A549 (cell line): ENCODE results near the gene SPA17. TPM values are rescaled to one million over a fixed set of nuclear protein-coding genes. Genes with fewer than 3 reads are reported as not detected.

ENCODE experiments used
- ATAC-seq, 2 experiments: fragments of 200-7000 bp in 1 of 2; fragments of >200 bp in 1 of 2; cut with Nextera tagmentation in 1 of 2; cut with Tn5 transposase in 1 of 2; 3 replicates each; pipeline versions ENCODE4 v1.8.0 to v1.9.1; 2018 to 2020; ENCODE audit warnings: mild to moderate bottlenecking in 1 of 2, moderate library complexity in 1 of 2
- CTCF ChIA-PET: fragments of 300-600 bp; sonication (Branson Sonifier 250); formaldehyde crosslinking; extraction: SDS; loops from one replicate; lab custom pipeline; 2021; ENCODE audit warnings: antibody characterized with exemption, inconsistent platforms; lab: Yijun Ruan, JAX
- POLR2A ChIA-PET: fragments of 350-600 bp; formaldehyde crosslinking; extraction: SDS; loops from one replicate; lab custom pipeline; 2021; ENCODE audit warnings: antibody characterized with exemption, inconsistent platforms; lab: Yijun Ruan, JAX
- DNase-seq, 2 experiments: peaks; one replicate each; pipeline versions ENCODE4 v3.0.0 to v3.0.0-alpha.2; 2011 to 2016; ENCODE audit warnings: low read depth in 1 of 2, low spot score in 1 of 2
- FAIRE-seq: peaks from 2 replicates; lab custom pipeline; 2011; peaks lifted over from hg19 to GRCh38; lab: Jason Lieb, UNC
- H3K27ac ChIP-seq, 2 experiments: fragments of >200 bp; sonication (Bioruptor Twin); formaldehyde crosslinking; 3 replicates each; pipeline ENCODE4 v1.5.1; 2016 to 2017
- H3K4me1 ChIP-seq: fragments of >200 bp; sonication (Bioruptor Twin); formaldehyde crosslinking; 3 replicates; pipeline ENCODE4 v1.6.1; 2016
- H3K4me2 ChIP-seq: fragments of >200 bp; sonication (Bioruptor Twin); formaldehyde crosslinking; 3 replicates; pipeline ENCODE4 v1.6.1; 2016
- H3K4me3 ChIP-seq: fragments of >200 bp; sonication (Bioruptor Twin); formaldehyde crosslinking; 3 replicates; pipeline ENCODE4 v1.5.1; 2016
- H3K9me3 ChIP-seq: fragments of >200 bp; sonication (Bioruptor Twin); formaldehyde crosslinking; 3 replicates; pipeline ENCODE4 v1.6.1; 2016
- BHLHE40 ChIP-seq: IDR thresholded peaks from 2 replicates; pipeline ENCODE4 v1.6.1; 2012; ENCODE audit warnings: low read depth, low read length, inconsistent platforms
- CBX2 ChIP-seq: fragments of 200-600 bp; sonication (generic); IDR thresholded peaks from 2 replicates; pipeline ENCODE4 v1.6.1; 2016; ENCODE audit warnings: low read depth, mild to moderate bottlenecking, borderline replicate concordance
- CBX8 ChIP-seq: fragments of 200-600 bp; sonication (generic); IDR thresholded peaks from 2 replicates; pipeline ENCODE4 v1.6.1; 2016
- CHD2 ChIP-seq: fragments of 150-350 bp; IDR thresholded peaks from 2 replicates; pipeline ENCODE4 v1.6.1; 2014; ENCODE audit warnings: low read length; ENCODE audit not compliant: partially characterized antibody
- EHF ChIP-seq: fragments of 250-450 bp; sonication (Bioruptor Pico); IDR thresholded peaks from 2 replicates; pipeline ENCODE4 v1.5.0; 2020; ENCODE audit warnings: mild to moderate bottlenecking
- EHMT2 ChIP-seq: fragments of 200-600 bp; sonication (generic); IDR thresholded peaks from 2 replicates; pipeline ENCODE4 v1.6.1; 2016; ENCODE audit warnings: antibody characterized with exemption, low read depth, mild to moderate bottlenecking, moderate library complexity
- ESRRA ChIP-seq: fragments of 150-350 bp; IDR thresholded peaks from 2 replicates; pipeline ENCODE4 v1.6.1; 2014; ENCODE audit warnings: mild to moderate bottlenecking, low read length, borderline replicate concordance
- FOSL2 ChIP-seq, 2 experiments: fragments of 450-650 bp in 1 of 2; fragments of >200 bp in 1 of 2; sonication (Bioruptor Twin) in 1 of 2; formaldehyde crosslinking; IDR thresholded peaks; 2 replicates each; pipeline versions ENCODE4 v1.5.0 to v1.6.1; 2016 to 2020; ENCODE audit warnings: mild to moderate bottlenecking in 1 of 2, moderate library complexity in 1 of 2
- HDAC2 ChIP-seq: fragments of 200-600 bp; sonication (generic); IDR thresholded peaks from 2 replicates; pipeline ENCODE4 v1.6.1; 2016
- HOXB13 ChIP-seq: fragments of 250-450 bp; sonication (Bioruptor Pico); IDR thresholded peaks from 2 replicates; pipeline ENCODE4 v1.5.0; 2020; ENCODE audit warnings: low read depth, mild to moderate bottlenecking, moderate library complexity
- NPAS2 ChIP-seq: fragments of 250-450 bp; sonication (Bioruptor Pico); IDR thresholded peaks from 2 replicates; pipeline ENCODE4 v1.8.0; 2022; ENCODE audit warnings: mild to moderate bottlenecking, moderate library complexity, borderline replicate concordance
- PHF8 ChIP-seq: fragments of 200-600 bp; sonication (generic); IDR thresholded peaks from 2 replicates; pipeline ENCODE4 v1.6.1; 2016; ENCODE audit warnings: low read depth, mild to moderate bottlenecking, antibody characterized with exemption, moderate library complexity, borderline replicate concordance
- POLR2A ChIP-seq: IDR thresholded peaks from 2 replicates; pipeline ENCODE4 v1.6.1; 2012; ENCODE audit warnings: mild to moderate bottlenecking, low read length
- POLR2AphosphoS2 ChIP-seq: conservative IDR thresholded peaks from 2 replicates; pipeline ENCODE4 v1.6.1; 2012; ENCODE audit warnings: low read length, improper control_type of control experiment, inconsistent platforms
- RAD21 ChIP-seq, 2 experiments: fragments of >200 bp in 1 of 2; sonication (Bioruptor Twin) in 1 of 2; formaldehyde crosslinking in 1 of 2; IDR thresholded peaks in 1 of 2; conservative IDR thresholded peaks in 1 of 2; 2 replicates in 1 of 2; 3 replicates in 1 of 2; pipeline ENCODE4 v1.6.1; 2012 to 2018; ENCODE audit warnings: inconsistent platforms in 1 of 2
- SMC3 ChIP-seq: fragments of >200 bp; sonication (Bioruptor Twin); formaldehyde crosslinking; IDR thresholded peaks from 3 replicates; pipeline ENCODE4 v1.6.1; 2018; ENCODE audit warnings: inconsistent platforms
- TP53 ChIP-seq: fragments of 250-450 bp; sonication (Bioruptor Pico); IDR thresholded peaks from 2 replicates; pipeline ENCODE4 v1.5.0; 2021; ENCODE audit warnings: mild to moderate bottlenecking, moderate library complexity
- ZC3H11A ChIP-seq: fragments of 450-650 bp; IDR thresholded peaks from 2 replicates; pipeline ENCODE4 v1.6.1; 2014; ENCODE audit warnings: antibody characterized with exemption, mild to moderate bottlenecking
- ZFP36 ChIP-seq: fragments of 450-650 bp; IDR thresholded peaks from 2 replicates; pipeline ENCODE4 v1.6.1; 2014; ENCODE audit warnings: borderline replicate concordance; ENCODE audit not compliant: partially characterized antibody
- whole genome bisulfite sequencing: methylation state at CpG from one replicate; pipeline ENCODE4 v1.1.6; 2017; ENCODE audit errors: missing lambda C conversion rate; 5-methylcytosine and 5-hydroxymethylcytosine counted together
- polyA plus RNA-seq, 4 experiments: library from polyadenylated mRNA; depleted of rRNA in 3 of 4; stranded (reverse); fragments of >200 nt; fragmentation: RNase III in 1 of 4; extraction: RNeasy Plus Mini Kit Qiagen cat#74134 plus additional on column Dnase treatment in 1 of 4; gene quantifications; 2 replicates in 3 of 4; 3 replicates in 1 of 4; pipeline ENCODE4 v1.2.3, GENCODE V29; 2011 to 2017
- TF ChIP-seq, protein P1 (sequence below): fragments of 450-650 bp; IDR thresholded peaks from 2 replicates; pipeline ENCODE4 v1.6.1; 2014; ENCODE audit warnings: antibody characterized with exemption
- TF ChIP-seq, protein P2 (sequence below): IDR thresholded peaks from 2 replicates; pipeline ENCODE4 v1.6.1; 2012
- TF ChIP-seq, protein P3 (sequence below): fragments of >200 bp; sonication (Bioruptor Twin); formaldehyde crosslinking; IDR thresholded peaks from 3 replicates; pipeline ENCODE4 v1.6.1; 2016
- TF ChIP-seq, protein P4 (sequence below): fragments of >200 bp; sonication (Bioruptor Twin); formaldehyde crosslinking; IDR thresholded peaks from 3 replicates; pipeline ENCODE4 v1.5.1; 2016

SPA17 gene
- polyA plus RNA-seq, 2 of the 4 experiments (the other 2 are of a cell fraction), result 23.8 to 27.3 TPM

DNA sequence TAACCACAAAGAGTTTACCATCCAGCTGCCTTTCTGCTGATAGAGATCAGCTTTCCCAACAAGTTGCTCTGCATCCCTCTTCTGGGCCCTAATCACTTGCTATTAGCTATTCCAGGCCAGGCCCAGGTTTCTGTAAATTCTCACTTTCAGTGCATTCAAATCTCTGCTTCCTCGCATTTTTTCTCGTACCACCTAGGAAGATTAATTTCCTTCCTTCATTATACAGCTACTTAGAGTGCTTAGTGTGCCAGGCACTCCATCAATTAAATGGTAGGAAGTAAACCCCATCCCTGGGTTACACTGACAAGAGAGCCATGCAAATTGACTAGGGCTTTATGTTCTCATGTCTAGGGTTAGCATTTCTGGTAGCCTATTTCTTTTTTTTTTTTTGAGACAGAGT, 9.8 kb upstream of the SPA17 start:
- POLR2A ChIA-PET, result no interaction called here
- Histone ChIP-seq H3K4me3 (no peak overlapping the region), H3K9me3 (no peaks in the 10 kb centered on the region), H3K4me2 (no peak overlapping the region), H3K27ac (no peak overlapping the region), H3K4me1 (no peaks in the 10 kb centered on the region)
- FAIRE-seq, result no peak
- 95% methylated on average over 2 of the region's 2 CpGs for WGBS
- CTCF ChIA-PET, result interaction anchor here (1.0 to 2.9 kb wide), 4 partner anchors 19 to 203 kb away, joined by 3 to 11 read pairs (median 6); no protein-coding TSS in a partner anchor
- no peak for DNase-seq
- no peak for ATAC-seq
- no peak for TF ChIP-seq CHD2
- TF ChIP-seq PHF8, result no peak
- TF ChIP-seq CBX8, result no peak

DNA sequence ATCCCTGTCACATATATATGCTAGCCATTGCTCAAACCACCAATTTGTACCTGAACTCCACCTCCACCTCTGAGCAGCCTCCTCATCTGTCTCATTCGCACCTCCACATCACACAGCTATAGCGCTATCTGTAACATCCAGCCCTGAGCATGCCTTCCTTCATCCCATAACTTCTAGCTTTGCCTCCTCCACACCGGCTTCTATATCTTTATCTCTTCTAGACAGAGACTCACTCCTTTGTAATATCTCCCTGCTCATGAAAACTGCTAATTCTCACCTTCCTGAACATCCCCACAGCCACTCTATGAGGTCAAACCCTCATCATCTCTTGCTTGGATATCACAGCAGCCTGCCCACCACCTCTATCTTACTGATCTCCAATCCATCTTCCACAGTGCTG, 6.1 kb upstream of the SPA17 start:
- ChIA-PET POLR2A (no interaction called here), CTCF (interaction anchor here (1.0 to 1.1 kb wide), 2 partner anchors 95 to 126 kb away, joined by 3 read pairs; no protein-coding TSS in a partner anchor)
- no peak overlapping the region for H3K4me2 ChIP-seq
- no peak overlapping the region for H3K27ac ChIP-seq
- TF ChIP-seq NPAS2 (CRISPR knock-in tag), result no peak
- TF ChIP-seq HDAC2, result no peak
- no peak for TF ChIP-seq EHMT2
- no peak for TF ChIP-seq ZFP36
- no peak for TF ChIP-seq CBX2
- TF ChIP-seq, protein P1, sequence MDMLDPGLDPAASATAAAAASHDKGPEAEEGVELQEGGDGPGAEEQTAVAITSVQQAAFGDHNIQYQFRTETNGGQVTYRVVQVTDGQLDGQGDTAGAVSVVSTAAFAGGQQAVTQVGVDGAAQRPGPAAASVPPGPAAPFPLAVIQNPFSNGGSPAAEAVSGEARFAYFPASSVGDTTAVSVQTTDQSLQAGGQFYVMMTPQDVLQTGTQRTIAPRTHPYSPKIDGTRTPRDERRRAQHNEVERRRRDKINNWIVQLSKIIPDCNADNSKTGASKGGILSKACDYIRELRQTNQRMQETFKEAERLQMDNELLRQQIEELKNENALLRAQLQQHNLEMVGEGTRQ, result no peak
- no peak for TF ChIP-seq FOSL2 (IDR thresholded peaks at IDR 0.05)
- no peak for TF ChIP-seq FOSL2 (CRISPR knock-in tag; IDR thresholded peaks at IDR 0.05)
- TF ChIP-seq, protein P2, sequence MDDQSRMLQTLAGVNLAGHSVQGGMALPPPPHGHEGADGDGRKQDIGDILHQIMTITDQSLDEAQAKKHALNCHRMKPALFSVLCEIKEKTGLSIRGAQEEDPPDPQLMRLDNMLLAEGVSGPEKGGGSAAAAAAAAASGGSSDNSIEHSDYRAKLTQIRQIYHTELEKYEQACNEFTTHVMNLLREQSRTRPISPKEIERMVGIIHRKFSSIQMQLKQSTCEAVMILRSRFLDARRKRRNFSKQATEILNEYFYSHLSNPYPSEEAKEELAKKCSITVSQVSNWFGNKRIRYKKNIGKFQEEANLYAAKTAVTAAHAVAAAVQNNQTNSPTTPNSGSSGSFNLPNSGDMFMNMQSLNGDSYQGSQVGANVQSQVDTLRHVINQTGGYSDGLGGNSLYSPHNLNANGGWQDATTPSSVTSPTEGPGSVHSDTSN, result no peak
- TF ChIP-seq ZC3H11A, result no peak
- TF ChIP-seq, protein P3, sequence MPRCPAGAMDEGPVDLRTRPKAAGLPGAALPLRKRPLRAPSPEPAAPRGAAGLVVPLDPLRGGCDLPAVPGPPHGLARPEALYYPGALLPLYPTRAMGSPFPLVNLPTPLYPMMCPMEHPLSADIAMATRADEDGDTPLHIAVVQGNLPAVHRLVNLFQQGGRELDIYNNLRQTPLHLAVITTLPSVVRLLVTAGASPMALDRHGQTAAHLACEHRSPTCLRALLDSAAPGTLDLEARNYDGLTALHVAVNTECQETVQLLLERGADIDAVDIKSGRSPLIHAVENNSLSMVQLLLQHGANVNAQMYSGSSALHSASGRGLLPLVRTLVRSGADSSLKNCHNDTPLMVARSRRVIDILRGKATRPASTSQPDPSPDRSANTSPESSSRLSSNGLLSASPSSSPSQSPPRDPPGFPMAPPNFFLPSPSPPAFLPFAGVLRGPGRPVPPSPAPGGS, result no peak
- no peak for TF ChIP-seq POLR2A
- no peak for TF ChIP-seq EHF (CRISPR knock-in tag)
- no peak for TF ChIP-seq BHLHE40
- no peak for TF ChIP-seq HOXB13 (CRISPR knock-in tag)
- no peak for FAIRE-seq
- H3K4me1 ChIP-seq, result no peaks in the 10 kb centered on the region
- DNase-seq, result no peak
- ATAC-seq, result no peak
- WGBS, result 96% methylated on average over 3 of the region's 3 CpGs
- H3K9me3 ChIP-seq, result no peaks in the 10 kb centered on the region
- H3K4me3 ChIP-seq, result no peak overlapping the region

GRCh38 chr11:124669193-124669592, 4.5 kb upstream of the SPA17 start:
- 29% methylated on average over 8 of the region's 8 CpGs for WGBS
- DNase-seq (peak; percentile 48 to 49), FAIRE-seq (no peak), ATAC-seq (peak; percentile 57 to 65; a peak in 4 of 6 replicates)
- no peaks in the 10 kb centered on the region for H3K4me1 ChIP-seq
- no peak overlapping the region for H3K4me3 ChIP-seq
- H3K4me2 ChIP-seq, result no peak overlapping the region
- ChIA-PET POLR2A (no interaction called here), CTCF (interaction anchor here (0.6 to 4.2 kb wide), 27 partner anchors 20 to 218 kb away, joined by 3 to 42 read pairs (median 5); partner anchors contain the start of genes ESAM, MSANTD2, ROBO3 and VSIG2)
- no peaks in the 10 kb centered on the region for H3K9me3 ChIP-seq
- no peak overlapping the region for H3K27ac ChIP-seq
- no peak for TF ChIP-seq TP53 (CRISPR knock-in tag)
- TF ChIP-seq, protein P4, sequence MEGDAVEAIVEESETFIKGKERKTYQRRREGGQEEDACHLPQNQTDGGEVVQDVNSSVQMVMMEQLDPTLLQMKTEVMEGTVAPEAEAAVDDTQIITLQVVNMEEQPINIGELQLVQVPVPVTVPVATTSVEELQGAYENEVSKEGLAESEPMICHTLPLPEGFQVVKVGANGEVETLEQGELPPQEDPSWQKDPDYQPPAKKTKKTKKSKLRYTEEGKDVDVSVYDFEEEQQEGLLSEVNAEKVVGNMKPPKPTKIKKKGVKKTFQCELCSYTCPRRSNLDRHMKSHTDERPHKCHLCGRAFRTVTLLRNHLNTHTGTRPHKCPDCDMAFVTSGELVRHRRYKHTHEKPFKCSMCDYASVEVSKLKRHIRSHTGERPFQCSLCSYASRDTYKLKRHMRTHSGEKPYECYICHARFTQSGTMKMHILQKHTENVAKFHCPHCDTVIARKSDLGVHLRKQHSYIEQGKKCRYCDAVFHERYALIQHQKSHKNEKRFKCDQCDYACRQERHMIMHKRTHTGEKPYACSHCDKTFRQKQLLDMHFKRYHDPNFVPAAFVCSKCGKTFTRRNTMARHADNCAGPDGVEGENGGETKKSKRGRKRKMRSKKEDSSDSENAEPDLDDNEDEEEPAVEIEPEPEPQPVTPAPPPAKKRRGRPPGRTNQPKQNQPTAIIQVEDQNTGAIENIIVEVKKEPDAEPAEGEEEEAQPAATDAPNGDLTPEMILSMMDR, result peak; percentile 67
- TF ChIP-seq POLR2AphosphoS2, result no peak
- no peak for TF ChIP-seq BHLHE40
- TF ChIP-seq RAD21 (conservative IDR thresholded peaks at IDR 0.05 in 1 of 2, IDR thresholded peaks at IDR 0.05 in 1 of 2), result peak; percentile 76 to 81
- peak; percentile 77 for TF ChIP-seq SMC3
- TF ChIP-seq ESRRA, result 0 out of 2 replicates have a peak, but pooled peaks have one; percentile 65
